Suprapubic skin (tissue), 4 donors: Measurements from ENCODE around the gene GRK5.

ENCODE experiments used
- EP300 ChIP-seq: sonication (generic); formaldehyde crosslinking; IDR thresholded peaks from one replicate; pipeline ENCODE4 v1.6.1; 2017; ENCODE audit warnings: antibody characterized with exemption
- POLR2A ChIP-seq, 2 donors: fragments of 450-650 bp; IDR thresholded peaks; one replicate each; pipeline ENCODE4 v1.6.1; 2017; ENCODE audit warnings: antibody characterized with exemption in 2 of 2, mild to moderate bottlenecking in 2 of 2, moderate library complexity in 2 of 2
- POLR2AphosphoS5 ChIP-seq, 3 donors: sonication (generic); formaldehyde crosslinking; IDR thresholded peaks; one replicate each; pipeline ENCODE4 v1.6.1; 2017; ENCODE audit warnings: antibody characterized with exemption in 3 of 3
- TF ChIP-seq, protein P1 (sequence below), 2 donors: fragments of 200-600 bp in 1 of 2; fragments of 450-650 bp in 1 of 2; sonication (generic) in 1 of 2; IDR thresholded peaks; one replicate each; pipeline ENCODE4 v1.5.1; 2016 to 2019; ENCODE audit warnings: antibody characterized with exemption in 2 of 2, mild to moderate bottlenecking in 1 of 2, moderate library complexity in 1 of 2

- TF ChIP-seq, protein P1, sequence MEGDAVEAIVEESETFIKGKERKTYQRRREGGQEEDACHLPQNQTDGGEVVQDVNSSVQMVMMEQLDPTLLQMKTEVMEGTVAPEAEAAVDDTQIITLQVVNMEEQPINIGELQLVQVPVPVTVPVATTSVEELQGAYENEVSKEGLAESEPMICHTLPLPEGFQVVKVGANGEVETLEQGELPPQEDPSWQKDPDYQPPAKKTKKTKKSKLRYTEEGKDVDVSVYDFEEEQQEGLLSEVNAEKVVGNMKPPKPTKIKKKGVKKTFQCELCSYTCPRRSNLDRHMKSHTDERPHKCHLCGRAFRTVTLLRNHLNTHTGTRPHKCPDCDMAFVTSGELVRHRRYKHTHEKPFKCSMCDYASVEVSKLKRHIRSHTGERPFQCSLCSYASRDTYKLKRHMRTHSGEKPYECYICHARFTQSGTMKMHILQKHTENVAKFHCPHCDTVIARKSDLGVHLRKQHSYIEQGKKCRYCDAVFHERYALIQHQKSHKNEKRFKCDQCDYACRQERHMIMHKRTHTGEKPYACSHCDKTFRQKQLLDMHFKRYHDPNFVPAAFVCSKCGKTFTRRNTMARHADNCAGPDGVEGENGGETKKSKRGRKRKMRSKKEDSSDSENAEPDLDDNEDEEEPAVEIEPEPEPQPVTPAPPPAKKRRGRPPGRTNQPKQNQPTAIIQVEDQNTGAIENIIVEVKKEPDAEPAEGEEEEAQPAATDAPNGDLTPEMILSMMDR (IDR thresholded peaks at IDR 0.05): no peak
- TF ChIP-seq POLR2A (IDR thresholded peaks at IDR 0.05) (no peak), POLR2AphosphoS5 (IDR thresholded peaks at IDR 0.05) (no peak), EP300 (no peak)
Measured at GRCh38 chr10:119337223-119337622, 129.9 kb downstream of the GRK5 start.
